RKO (cell line): Measurements from ENCODE around the gene C14orf39.

Source experiments
- DNase-seq: peaks from one replicate; pipeline ENCODE4 v3.0.0-alpha.2; 2016; ENCODE audit warnings: low spot score

Gene C14orf39, protein sequence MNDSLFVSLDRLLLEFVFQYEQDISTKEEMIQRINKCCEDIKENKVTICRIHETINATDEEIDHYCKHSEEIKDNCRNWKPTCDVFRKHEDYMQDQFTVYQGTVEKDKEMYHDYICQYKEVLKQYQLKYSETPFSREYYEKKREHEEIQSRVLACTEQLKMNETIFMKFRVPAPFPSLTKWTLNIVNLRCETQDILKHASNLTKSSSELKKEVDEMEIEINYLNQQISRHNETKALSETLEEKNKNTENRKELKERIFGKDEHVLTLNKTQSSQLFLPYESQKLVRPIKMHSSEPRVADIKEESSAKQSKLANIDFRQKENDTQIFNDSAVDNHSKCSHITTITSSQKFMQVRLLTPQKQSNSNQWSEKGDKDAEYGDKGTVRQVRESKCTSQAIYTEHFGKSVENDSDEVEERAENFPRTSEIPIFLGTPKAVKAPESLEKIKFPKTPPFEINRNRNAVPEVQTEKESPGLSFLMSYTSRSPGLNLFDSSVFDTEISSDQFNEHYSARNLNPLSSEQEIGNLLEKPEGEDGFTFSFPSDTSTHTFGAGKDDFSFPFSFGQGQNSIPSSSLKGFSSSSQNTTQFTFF

DNA sequence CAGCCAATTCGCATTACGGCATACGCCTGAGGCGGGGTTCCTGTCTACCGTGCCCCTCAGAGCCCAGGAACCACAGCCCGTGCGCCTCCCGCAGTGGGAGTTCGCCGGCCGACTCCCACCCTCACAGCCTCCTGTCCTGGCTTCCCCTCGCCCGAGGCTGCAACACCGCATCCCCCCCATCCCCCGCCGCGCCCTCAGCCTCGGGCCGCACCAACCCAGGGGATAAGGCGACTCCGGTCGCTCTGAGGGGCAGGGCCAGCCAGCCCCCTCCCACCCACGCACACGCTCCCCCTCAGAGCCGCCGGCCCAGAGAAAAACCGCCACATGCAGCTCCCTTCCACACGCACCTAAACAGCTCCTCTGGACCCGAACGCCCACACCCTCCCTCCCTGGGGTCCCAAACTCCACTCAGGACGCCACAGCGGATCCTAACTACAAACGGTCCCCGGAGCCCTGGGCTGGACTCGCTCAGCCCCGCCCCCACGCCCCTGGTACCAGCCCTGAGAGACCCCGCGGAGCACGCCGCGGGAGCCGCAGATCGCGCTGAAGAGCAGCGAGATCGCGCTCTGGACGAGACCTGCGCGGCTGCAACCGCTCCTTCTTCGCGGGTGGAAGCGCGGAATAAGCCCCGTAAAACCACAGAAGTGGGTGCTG is at the start of gene C14orf39:
Gene C14orf39, minus strand, starts transcription at position 466 of the 654 bp plus-strand sequence. CDS start 985 bp downstream, outside the sequence.
- no peak for DNase-seq

- DNase-seq = no peak
These were observed 46.6 kb upstream of the C14orf39 start for GRCh38 chr14:60532442-60532841.

DNA sequence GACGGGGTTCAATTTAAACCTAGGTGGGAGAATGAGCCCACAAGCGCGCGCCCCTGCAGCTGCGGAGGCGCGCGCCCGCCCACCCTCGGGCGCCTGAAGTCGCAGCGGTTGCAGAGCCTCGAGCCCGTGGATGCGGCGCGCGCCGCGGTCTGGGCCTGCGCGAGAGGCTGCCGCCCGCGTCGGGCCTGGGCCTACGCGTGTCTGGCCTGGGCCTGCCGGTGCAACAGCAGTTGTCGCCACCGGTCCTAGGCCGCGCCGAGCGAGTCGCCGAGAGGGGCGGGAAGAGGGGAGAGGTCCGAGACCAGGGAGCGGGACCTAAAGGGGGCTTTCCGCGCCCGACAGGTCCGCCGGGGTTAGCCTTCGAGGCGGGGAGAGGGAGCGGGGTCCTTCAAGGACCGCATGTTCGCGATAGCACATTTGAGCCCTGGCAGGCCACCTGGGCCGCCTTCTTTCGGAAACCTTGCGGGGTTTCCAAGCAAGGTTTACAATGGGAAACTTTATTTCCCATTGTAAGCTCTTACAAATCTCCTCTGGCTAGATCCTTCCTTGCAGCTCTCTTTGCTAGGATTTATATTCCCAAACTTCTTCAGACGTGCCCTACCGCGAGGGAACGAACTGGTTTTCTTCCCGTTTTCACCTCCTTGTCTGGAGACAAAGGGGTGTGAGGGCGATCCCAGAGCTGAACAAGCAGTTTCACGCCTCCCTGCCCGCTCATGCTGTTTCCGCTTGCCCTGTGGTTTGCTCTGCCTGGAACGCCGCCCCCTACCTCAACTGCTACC is 29.8 kb upstream of the C14orf39 start:
- DNase-seq = no peak

GRCh38 chr14:60514741-60515491 is 29.1 kb upstream of the C14orf39 start:
- no peak for DNase-seq

DNA sequence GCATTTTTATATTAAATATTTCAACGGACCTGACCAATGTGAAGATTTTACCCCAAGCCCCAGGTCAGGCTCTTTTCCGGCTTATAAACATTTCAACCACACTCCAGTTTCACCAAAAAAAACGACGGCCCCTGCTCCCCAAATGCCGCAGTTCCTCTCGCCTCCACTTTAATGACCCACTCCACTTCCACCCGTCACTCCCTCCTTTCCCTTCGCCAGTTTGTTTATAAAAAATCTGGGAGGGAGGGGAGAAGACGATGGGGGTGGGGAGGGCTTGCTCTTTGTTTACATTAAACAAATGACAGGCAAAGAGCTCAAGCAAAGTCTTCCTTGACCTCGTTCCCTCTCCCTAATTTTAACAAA is 28.5 kb upstream of the C14orf39 start:
- no peak for DNase-seq

GRCh38 chr14:60512973-60513571 is 27.2 kb upstream of the C14orf39 start:
- DNase-seq = no peak

- DNase-seq = no peak
These were observed 26.3 kb upstream of the C14orf39 start for GRCh38 chr14:60512126-60512525.

DNA sequence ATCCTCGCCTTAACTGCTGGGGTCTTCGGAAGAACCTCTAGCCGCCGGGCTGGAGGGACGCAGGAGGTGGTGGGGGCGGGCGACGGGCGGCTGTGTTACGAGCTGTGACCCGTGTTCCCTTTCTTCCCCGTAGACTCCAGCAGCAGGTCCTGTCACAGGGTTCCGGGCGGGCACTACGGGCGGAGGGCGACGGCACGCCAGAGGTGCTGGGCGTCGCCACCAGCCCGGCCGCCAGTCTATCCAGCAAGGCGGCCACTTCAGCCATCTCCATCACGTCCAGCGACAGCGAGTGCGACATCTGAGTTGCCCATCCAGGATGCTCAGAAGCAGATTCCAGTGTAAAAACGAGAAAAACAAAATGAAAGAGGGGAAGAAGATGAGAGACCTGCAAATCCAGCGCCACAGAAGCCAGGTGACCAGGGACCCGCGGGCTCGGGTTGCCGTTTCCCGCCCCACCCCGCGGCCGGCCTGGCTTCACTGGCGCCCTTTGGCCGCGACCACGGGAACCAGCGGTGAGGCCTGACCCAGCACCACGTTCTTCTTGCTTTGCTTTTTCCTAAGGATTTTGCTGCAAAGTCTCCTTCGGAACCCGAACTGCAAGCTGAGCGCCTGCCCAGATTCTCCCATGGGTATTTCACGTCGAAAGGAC is 25.2 kb upstream of the C14orf39 start:
- DNase-seq = no peak

DNA sequence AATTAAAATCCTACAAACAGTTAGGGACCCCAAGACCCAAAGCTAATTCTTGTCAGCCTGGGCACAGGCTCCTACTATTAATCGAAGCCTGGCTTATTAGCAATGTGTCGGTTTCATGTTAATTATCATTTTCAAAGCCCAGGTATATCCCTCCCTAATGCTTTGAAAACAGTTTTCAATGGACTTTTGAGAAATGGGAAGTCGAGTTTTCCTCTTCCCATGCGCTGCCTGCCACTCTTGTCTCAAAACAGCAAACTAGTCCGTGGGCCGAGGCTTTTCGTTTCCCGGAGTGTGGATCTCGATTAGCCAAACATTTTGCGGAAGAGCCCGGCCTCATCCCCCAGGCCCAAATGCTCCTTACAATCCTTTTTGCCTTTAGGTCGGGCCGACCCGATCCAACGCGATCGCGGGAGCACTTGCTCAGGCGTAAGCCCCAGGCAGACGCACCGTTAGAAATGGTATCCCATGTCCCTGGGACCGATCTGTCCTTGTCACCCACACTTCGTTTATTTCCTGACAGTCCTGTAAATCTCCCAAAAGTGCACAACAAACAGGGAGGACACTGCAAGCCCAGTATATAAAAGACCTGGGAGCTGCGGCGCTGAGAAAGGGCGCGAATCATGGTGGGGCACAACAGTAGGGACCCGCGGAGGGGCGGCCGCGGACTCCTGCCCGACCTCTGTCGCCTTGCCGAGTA is 24.5 kb upstream of the C14orf39 start:
- DNase-seq = no peak

DNA sequence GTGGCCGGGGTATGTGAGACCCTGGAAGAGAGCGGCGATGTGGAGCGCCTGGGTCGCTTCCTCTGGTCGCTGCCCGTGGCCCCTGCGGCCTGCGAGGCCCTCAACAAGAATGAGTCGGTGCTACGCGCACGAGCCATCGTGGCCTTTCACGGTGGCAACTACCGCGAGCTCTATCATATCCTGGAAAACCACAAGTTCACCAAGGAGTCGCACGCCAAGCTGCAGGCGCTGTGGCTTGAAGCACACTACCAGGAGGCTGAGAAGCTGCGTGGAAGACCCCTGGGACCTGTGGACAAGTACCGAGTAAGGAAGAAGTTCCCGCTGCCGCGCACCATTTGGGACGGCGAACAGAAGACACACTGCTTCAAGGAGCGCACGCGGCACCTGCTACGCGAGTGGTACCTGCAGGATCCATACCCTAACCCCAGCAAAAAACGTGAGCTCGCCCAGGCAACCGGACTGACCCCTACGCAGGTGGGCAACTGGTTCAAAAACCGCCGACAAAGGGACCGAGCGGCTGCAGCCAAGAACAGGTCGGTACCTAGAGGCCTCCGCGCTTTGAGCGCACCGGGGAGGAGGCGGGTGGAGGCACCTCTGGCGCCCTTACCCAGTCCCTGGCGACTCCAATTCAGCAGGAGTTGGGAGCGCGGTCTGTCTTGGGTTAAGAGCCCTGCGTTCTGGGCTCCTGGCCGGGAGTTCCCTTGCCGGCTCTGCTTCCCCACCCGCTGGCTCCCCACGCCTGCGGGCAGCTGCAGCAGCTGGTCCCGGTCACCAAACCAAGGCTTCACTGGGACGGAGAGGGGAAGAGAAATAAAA is 23.8 kb upstream of the C14orf39 start:
- no peak for DNase-seq

DNA sequence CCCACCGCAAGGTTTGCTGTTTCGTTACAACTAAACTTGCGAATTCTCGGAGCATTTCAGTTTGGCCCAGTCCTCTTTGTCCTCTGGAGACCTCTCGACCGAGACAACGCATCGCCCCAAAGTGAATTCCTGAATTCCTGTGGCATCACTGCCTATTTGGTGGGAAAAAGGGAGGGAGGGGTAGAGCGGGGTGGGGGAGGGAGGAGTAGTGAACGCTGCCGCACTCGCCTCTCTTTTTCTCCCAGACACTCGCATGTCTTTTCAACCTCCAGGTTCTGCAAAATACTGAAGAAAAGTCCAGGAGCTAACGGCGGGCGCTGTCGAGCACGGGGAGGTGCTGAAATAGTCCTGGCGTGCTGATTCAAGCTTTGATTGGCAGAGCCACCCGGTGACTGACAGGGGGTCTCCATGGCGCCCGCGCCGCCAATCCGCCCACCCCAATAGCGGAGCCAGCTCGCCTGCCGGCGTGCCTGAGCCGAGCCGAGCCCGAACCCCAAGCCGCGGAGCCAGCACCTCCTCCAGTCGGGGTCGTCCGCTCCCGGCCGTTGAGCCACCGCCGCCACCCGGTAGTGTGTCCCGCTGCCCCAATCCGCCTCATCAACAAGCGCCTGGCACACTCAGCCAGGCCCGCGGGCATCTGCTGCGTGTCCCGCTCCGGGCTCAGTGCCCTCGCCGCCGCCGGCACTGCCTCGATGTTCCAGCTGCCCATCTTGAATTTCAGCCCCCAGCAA is 23.0 kb upstream of the C14orf39 start, which contains the start of gene SIX6:
Gene SIX6, plus strand, starts transcription at position 440 of the 731 bp plus-strand sequence. Its CDS starts 253 bp downstream, at position 693.
- no peak for DNase-seq

DNA sequence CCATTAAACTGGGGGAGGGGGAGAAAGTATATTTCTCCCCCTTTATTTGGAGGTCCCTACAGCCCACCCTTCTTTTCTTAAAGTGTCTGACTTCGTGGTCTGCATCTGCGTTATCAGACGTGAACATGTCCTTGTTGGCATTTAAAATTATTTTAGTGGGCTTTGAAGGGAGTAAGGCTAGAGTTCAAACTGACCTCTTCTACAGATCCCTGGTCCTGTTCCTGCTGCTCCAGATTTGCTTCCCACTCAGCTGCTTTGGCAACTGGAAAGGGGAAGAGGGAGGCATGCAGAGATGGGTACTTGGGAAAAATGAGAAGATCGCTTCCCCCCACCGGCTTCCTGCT is 22.5 kb upstream of the C14orf39 start:
- DNase-seq = no peak

GRCh38 chr14:60506985-60507829 is 21.3 kb upstream of the C14orf39 start:
- DNase-seq = no peak

DNA sequence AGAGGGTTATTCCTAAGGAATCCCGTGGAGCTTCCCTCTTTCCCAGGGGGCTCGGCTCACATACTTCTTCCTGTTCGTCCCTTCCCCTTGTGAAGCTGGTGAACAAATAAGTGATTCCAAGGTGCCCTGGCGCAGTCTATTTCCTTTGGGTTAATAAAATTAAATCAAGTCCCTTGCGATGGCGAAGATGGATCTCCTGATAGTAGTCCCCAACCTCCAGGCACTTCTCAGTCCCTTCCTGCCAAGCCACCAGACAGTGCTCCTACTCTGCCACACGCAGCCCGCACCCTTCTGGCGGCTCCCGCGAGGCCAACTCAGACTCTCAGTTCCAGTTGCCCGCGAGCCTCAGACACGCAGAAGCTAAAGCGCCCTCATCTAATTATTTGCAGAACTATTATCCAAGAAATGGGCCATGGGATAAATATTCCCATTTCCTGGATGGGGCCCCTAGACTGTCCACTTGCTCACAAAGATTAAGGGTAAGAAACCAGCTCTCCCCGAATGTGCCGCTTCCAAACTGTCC is 20.7 kb upstream of the C14orf39 start:
- no peak for DNase-seq

DNA sequence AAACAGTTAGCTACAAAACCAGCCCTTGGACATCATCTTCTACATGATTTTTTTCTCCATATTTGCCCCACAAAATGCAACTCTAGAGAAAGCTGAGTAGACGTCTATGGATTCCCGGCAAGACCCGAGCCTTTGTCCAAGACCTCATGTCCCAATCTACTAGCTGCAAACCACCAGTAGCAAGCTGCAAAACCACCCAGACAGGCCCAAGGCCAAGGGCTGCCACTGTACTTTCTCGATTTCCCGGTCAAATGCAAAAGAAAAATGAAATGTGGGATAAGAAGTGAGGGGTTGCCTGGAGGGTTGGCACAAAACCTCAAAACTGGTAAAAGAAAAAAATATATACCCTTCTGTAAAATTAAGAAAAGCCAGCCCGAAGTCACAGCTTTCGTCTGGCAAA is 20.1 kb upstream of the C14orf39 start:
- no peak for DNase-seq

- no peak for DNase-seq
These were observed 19.6 kb upstream of the C14orf39 start for GRCh38 chr14:60505448-60505847.

DNA sequence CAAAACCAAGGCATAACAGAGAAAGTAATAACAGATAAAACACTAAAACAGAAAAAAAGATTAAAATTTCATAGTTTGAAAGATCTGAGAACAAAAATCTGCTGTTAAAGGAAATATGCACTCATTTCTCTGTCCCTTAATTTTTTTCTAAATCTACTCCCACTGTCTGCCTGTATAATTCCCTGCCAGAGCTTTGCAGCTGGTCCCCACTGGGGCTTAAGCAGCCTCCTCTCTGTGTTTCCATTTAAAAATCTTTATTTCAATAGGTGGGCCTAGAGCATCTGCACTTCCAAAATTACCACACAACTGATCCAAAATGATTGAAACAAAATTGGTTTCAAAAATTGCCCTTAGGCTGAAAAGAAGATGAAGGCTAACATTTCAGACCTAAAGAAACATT is 16.7 kb upstream of the C14orf39 start:
- DNase-seq = no peak
